HG03378 (cell line): ENCODE measurements around the gene BCO1.

ENCODE experiments used
- ATAC-seq: cut with Tn5 transposase; IDR thresholded peaks from one replicate; pipeline ENCODE4 v1.9.1; 2021; ENCODE audit warnings: mild to moderate bottlenecking, moderate library complexity; ENCODE audit not compliant: unreplicated experiment

BCO1 gene

GRCh38 chr16:81273223-81273950 lies 34.9 kb downstream of the BCO1 start:
- ATAC-seq, result no peak

GRCh38 chr16:81275064-81275532 lies 36.6 kb downstream of the BCO1 start:
- no peak for ATAC-seq

DNA sequence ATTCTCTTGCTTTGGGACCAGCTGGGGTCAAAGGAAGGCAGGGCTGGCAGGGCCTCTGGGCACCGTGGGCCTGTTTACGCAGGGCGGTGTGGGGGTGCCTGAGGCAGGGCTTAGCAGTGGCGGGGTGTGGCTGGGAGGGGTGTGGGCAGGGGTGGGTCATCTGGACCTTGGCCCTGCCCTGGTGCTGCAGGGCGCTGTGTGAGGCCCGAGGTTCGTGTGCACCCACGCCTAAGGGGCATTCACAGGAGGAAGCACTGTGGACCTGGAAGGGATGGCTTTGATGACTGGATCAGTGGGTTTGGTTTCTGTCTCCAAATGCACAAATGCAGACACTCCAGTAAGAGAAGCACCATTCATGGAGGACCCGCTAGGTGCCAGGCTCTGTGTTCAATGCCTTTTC lies 37.3 kb downstream of the BCO1 start:
- no peak for ATAC-seq

DNA sequence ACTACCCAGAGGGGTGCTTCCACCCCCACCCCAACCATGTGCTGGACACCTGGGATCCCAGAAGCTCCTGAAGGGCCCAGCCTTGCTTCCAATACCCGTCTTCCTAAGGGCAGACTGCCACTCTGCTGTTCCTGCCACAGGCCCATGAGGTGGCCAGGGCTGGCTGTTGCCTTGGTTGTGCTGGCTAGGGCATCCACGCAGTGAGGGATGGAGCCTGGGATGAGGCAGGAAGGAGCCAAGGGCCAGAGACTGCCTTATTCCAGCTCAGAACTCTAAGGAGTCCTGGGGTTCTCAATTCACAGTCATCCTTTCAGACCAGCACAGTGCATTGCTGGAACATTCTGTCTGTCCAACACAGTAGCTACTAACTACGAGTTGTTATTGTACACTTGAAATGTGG lies 37.8 kb downstream of the BCO1 start:
- ATAC-seq, result no peak

- ATAC-seq, result no peak
Measured at GRCh38 chr16:81277541-81278080, 39.1 kb downstream of the BCO1 start.

DNA sequence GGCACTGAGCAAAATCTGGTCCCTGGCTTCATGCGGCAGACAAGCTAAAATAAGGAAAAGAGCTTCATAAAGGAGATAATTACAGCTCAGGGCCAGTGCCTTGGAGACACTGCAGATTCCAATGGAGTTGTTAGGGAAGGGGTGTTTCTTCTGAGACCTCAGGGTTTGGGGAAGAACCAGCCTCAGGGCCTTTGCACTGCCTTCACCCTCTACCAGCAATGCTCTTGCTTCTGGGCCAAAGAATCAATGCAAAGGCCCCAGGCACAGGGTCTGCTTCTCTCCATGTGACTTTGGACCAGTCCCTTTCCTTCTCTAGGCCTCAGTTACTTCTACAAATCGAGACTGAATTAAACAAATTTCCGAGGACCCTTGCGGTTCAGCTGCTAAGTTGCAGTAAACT lies 40.0 kb downstream of the BCO1 start:
- ATAC-seq, result no peak

DNA sequence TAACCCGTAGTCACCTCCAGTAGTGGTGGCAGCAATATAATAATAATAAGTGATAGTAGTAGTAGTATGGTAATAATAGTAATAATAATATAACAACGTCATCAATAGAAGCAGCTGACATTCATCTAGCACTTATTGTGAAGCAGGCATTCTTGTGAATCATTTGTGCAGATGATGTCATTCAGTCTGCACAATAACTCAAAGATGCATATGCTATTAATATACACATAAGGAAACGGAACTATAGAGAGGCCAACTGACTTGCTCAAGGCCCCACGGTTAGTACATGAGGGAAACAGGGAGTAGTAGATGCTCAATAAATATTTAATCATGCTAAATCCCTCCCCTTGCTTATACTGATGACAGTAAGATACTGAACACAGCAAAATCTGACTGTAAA lies 40.9 kb downstream of the BCO1 start:
- ATAC-seq, result no peak

DNA sequence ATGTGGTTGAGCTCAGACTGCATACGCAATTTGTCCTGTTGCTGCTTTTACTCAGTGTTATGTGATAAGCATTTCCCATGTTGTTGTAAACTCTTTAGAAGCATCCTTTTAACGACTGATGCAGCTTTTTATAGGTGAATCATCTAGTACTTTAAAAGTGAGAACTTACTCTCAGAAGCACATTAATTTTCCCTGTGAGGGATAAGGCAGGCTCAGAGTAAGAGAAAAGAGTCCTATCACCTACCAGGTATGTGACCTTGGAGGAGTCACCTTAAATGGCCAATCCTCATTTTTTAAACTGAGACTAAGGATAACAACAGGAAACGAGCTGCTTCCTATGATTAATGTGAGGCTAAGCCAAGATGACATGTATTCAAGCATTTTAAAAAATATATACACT lies 41.9 kb downstream of the BCO1 start:
- ATAC-seq, result no peak

DNA sequence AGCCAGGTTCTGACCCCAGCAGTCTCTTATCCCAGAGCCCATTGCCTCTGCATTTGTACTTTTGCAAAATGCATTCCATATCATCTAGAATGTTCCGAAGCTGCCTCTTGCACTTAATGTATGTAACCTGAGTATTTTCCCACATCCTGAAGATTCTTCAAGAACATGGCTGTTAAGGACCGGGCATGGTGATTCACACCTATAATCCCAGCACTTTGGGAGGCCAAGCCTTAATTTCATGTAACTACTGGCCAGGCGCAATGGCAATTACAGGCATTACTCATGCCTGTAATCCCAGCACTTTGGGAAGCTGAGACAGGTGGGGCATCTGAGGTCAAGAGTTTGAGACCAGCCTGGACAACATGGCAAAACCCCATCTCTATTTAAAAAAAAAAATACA lies 44.6 kb downstream of the BCO1 start:
- no peak for ATAC-seq

- ATAC-seq, result no peak
Measured at GRCh38 chr16:81284995-81285600, 46.6 kb downstream of the BCO1 start.

DNA sequence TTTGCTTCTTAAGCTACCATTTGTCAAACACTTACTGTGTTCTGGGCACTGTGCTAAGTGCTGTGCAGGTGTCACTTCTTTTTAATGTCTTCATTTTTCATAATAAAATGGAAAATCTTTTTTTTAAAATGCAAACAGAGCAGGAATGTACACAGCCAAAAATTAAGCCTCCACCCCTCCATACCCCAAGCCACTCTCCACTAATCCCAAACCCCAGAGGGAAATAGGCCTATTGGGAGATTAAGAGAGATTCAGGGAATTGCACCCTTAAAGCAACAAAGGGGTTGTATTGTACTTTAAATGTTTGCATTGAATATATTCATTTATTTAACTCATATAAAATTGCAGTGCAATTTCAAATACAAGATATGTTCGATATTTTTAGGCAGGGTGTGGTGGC lies 47.7 kb downstream of the BCO1 start:
- ATAC-seq, result no peak

GRCh38 chr16:81291117-81291516 lies 52.6 kb downstream of the BCO1 start:
- ATAC-seq, result no peak

GRCh38 chr16:81292936-81293335 lies 54.4 kb downstream of the BCO1 start:
- ATAC-seq, result no peak

- ATAC-seq, result no peak
Measured at GRCh38 chr16:81293909-81294802, 55.7 kb downstream of the BCO1 start.

DNA sequence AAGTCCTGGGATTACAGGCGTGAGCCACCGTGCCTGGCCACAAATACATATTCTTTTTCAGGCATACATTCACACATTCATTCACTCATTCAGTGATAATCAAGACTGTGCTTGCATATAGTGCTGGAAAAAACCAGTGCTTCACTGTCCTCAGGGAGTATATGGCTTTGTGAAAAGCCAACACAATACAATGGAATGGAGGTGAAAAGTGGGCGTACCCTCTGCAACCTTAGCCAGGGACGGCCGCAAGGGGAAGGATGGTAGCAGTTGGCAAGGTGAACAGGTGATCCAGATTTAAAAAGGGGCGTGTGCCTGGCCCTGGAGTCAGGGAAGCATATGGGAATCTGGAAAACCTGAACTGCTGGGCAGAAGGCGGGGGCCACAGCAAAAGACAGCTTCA lies 58.1 kb downstream of the BCO1 start:
- ATAC-seq, result no peak

- ATAC-seq, result no peak
Measured at GRCh38 chr16:81307770-81308169, 69.3 kb downstream of the BCO1 start.

GRCh38 chr16:81310045-81310644 lies 71.7 kb downstream of the BCO1 start:
- no peak for ATAC-seq

GRCh38 chr16:81311762-81312161 lies 73.3 kb downstream of the BCO1 start:
- ATAC-seq, result no peak

GRCh38 chr16:81313701-81314602 lies 75.5 kb downstream of the BCO1 start:
- ATAC-seq, result no peak
